Tibial artery (tissue), 4 donors: ENCODE results near the gene SPIC.

ENCODE experiments used
- DNase-seq, 2 donors: peaks; one replicate each; pipeline ENCODE4 v3.0.0-alpha.2; 2019
- H3K27ac ChIP-seq, 2 donors: fragments of 200-600 bp; sonication (generic) in 1 of 2; 1 replicate in 1 of 2; 2 replicates in 1 of 2; pipeline ENCODE4 v1.5.1; 2018 to 2019; ENCODE audit warnings: mild to moderate bottlenecking in 1 of 2
- H3K27me3 ChIP-seq, 2 donors: fragments of 200-600 bp; sonication (generic) in 1 of 2; one replicate each; pipeline versions ENCODE4 v1.5.1 to v1.6.0; 2016 to 2019
- H3K36me3 ChIP-seq, 3 donors: fragments of 200-600 bp; sonication (generic) in 2 of 3; one replicate each; pipeline ENCODE4 v1.5.1; 2016 to 2019; ENCODE audit warnings: mild to moderate bottlenecking in 2 of 3
- H3K4me1 ChIP-seq, 4 donors: fragments of 200-600 bp; sonication (generic) in 2 of 4; 1 replicate in 3 of 4; 2 replicates in 1 of 4; pipeline ENCODE4 v1.5.1; 2016 to 2019
- H3K4me3 ChIP-seq, 2 donors: fragments of 200-600 bp; sonication (generic) in 1 of 2; 1 replicate in 1 of 2; 2 replicates in 1 of 2; pipeline ENCODE4 v1.5.1; 2018 to 2019; ENCODE audit warnings: mild to moderate bottlenecking in 2 of 2
- H3K9me3 ChIP-seq, 3 donors: fragments of 200-600 bp; sonication (generic) in 1 of 3; one replicate each; pipeline ENCODE4 v1.5.1; 2016 to 2019
- CTCF ChIP-seq, 2 experiments: fragments of 200-600 bp in 1 of 2; fragments of 450-650 bp in 1 of 2; IDR thresholded peaks; one replicate each; pipeline ENCODE4 v1.5.1; 2017 to 2019; ENCODE audit warnings: antibody characterized with exemption in 2 of 2, mild to moderate bottlenecking in 1 of 2, moderate library complexity in 1 of 2
- intact Hi-C: fragments of 100-400 bp; cut with DNase I; formaldehyde crosslinking; loops from one replicate; pipeline ENCODE4 v1.15.0; 2023; ENCODE audit warnings: low total_unique reads

SPIC gene

DNA sequence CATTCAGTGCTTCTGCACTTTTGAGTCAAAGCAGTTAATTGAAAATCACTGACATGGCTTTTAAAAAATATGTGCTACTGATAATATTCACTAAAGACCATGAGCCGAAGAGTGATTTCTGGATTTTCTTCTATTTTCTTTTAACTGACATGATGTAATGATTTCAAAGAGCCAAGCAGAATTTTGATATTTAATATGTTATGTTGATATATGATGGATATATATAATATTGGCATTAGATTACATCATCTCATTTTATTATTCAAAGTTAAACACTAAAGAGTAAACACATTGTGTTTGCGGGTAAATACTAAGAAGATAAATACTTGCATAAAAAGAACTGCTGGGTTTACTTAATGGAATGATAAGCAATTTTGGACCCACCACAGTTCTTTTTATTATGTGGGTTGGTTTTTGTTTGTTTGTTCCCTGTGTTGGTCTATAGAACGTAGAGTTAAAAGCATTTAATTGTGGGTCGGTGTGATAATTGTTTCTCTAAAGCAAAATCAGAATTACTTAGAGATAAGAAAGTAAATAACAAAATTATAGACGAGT lies 692 bp downstream of the SPIC start:
- Histone ChIP-seq H3K27ac (no peak overlapping the region), H3K4me3 (no peak overlapping the region), H3K36me3 (no peaks in the 10 kb centered on the region), H3K27me3 (no peaks in the 10 kb centered on the region), H3K4me1 (no peaks in the 10 kb centered on the region), H3K9me3 (no peaks in the 10 kb centered on the region)
- no peak for DNase-seq
- intact Hi-C loops, result no loop called here
- no peak for TF ChIP-seq CTCF (IDR thresholded peaks at IDR 0.05)

- Histone ChIP-seq H3K9me3 (no peaks in the 10 kb centered on the region), H3K36me3 (no peaks in the 10 kb centered on the region), H3K4me1 (no peaks in the 10 kb centered on the region), H3K4me3 (no peak overlapping the region), H3K27ac (no peak overlapping the region), H3K27me3 (no peaks in the 10 kb centered on the region)
- no peak for TF ChIP-seq CTCF (IDR thresholded peaks at IDR 0.05)
- intact Hi-C loops, result no loop called here
- no peak for DNase-seq
Measured at GRCh38 chr12:101480849-101481248, 5.7 kb downstream of the SPIC start.

DNA sequence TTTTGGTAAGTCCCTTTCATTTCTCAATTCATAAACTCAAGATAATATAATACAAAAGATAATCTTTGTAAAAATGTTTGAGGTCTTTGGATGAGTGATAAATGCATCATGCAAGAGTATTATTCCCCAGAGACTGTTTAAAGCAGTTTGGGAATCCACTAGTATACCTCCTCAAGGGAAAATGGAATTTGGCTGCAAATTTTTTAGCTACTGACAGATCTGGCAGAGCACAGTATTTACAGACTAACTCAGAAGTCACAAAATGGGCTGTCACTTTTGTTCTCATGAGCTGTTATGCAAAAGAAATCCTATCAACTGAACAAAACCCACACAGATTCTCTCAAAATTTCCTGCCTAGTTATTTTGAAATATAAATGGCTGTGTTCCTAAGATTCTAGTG lies 9.9 kb downstream of the SPIC start:
- Histone ChIP-seq H3K27ac (no peak overlapping the region), H3K27me3 (no peaks in the 10 kb centered on the region), H3K9me3 (no peaks in the 10 kb centered on the region), H3K4me1 (no peaks in the 10 kb centered on the region), H3K4me3 (no peak overlapping the region), H3K36me3 (no peaks in the 10 kb centered on the region)
- no peak for DNase-seq
- TF ChIP-seq CTCF (IDR thresholded peaks at IDR 0.05), result no peak
- intact Hi-C loops, result no loop called here

DNA sequence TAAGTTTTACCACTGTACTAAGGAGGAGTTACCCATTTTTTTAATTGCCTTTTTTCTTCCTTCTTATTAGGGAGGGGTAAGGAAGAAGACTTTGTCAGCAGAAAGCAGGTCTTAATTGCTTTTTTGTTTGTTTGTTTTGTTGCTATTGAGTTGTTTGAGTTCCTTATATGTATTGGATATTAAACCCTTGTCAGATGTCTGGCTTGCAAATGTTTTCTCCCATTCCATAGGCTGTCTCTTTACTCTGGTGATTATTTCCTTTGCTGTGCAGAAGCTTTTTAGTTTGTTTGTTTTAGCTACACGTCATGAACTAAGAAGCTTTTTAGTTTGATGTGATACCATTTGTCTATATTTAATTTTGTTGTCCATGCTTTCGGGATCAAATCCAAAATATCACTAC lies 13.3 kb downstream of the SPIC start:
- Histone ChIP-seq H3K27ac (no peak overlapping the region), H3K36me3 (no peaks in the 10 kb centered on the region), H3K9me3 (no peaks in the 10 kb centered on the region), H3K27me3 (no peaks in the 10 kb centered on the region), H3K4me1 (no peaks in the 10 kb centered on the region), H3K4me3 (no peak overlapping the region)
- intact Hi-C loops, result no loop called here
- no peak for DNase-seq
- TF ChIP-seq CTCF (IDR thresholded peaks at IDR 0.05), result no peak

DNA sequence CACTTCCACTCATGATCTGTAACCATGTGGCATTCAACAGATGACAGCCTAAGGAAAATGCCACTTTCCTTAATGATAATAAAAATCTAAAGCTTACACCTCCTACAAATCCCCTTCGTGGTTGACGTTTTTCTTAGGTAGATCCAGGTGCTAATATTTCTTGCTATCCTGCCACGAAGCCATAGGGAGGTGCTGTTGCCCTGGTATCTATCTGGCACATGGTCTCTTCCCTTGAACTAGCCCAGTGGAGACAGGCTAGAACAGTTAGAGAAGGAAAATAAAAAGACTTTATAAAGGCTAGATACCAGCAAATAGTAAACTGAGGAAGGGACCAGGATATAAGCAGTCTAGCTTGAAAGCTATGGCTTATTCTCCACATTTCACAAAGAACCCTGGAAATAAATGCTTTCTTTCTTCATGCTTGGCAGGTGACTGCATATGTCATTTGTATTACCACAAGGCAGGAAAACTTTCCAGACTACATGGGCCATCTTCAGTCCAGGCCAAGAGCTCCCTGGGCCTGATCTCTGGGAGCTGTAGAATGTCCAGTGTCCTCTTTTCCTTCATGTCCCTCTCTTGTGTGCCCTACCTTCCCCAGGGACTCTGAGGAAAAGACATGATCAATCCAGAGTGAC lies 15.3 kb downstream of the SPIC start:
- Histone ChIP-seq H3K4me3 (no peak overlapping the region), H3K27ac (no peak overlapping the region), H3K9me3 (no peaks in the 10 kb centered on the region), H3K36me3 (no peaks in the 10 kb centered on the region), H3K4me1 (no peaks in the 10 kb centered on the region), H3K27me3 (no peaks in the 10 kb centered on the region)
- DNase-seq, result no peak
- TF ChIP-seq CTCF (IDR thresholded peaks at IDR 0.05), result no peak
- intact Hi-C loops, result no loop called here

GRCh38 chr12:101491329-101491728 lies 16.2 kb downstream of the SPIC start:
- H3K4me3 ChIP-seq, result no peak overlapping the region
- no peaks in the 10 kb centered on the region for H3K9me3 ChIP-seq
- H3K27me3 ChIP-seq, result no peaks in the 10 kb centered on the region
- H3K27ac ChIP-seq, result no peak overlapping the region
- peak in 1 of 2 donors; percentile 24 for DNase-seq
- no peaks in the 10 kb centered on the region for H3K4me1 ChIP-seq
- TF ChIP-seq CTCF (IDR thresholded peaks at IDR 0.05), result no peak
- intact Hi-C loops, result no loop called here
- no peaks in the 10 kb centered on the region for H3K36me3 ChIP-seq
